ENCODE data around the gene UBE3B.
A peak's percentile ranks its signal among the peaks of the same experiment; 100 is the strongest.
"Not testable (repeated sequence)": the region's sequence is repeated elsewhere in the genome, so short reads cannot be mapped to it uniquely, and the experiment has no call there.

The UBE3B gene

DNA sequence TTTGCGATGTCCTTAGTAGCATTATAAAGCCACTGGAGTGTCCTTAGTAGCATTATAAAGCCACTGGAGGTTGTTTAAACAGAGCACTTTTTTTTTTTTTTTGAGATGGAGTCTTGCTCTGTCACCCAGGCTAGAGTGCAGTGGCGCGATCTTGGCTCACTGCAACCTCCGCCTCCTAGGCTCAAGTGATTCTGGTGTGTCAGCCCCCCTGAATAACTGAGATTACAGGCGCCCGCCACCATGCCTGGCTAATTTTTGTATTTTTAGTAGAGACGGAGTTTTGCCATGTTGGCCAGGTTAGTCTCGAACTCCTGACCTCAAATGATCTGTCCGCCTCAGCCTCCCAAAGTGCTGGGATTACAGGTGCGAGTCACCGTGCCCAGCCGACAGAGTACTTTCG, 37.5 kb upstream of the UBE3B start:
- H3K27me3 ChIP-seq (ENCODE audit: control insufficient read depth, insufficient read depth, low read length); H3K27ac ChIP-seq (ENCODE audit: low read depth, low read length); H3K36me3 ChIP-seq (ENCODE audit: control insufficient read depth, insufficient read depth, low read length); H3K4me1 ChIP-seq (ENCODE audit: control insufficient read depth, insufficient read depth, low read length); H3K4me3 ChIP-seq (ENCODE audit: low read length); H3K9ac ChIP-seq (ENCODE audit: low read length): not testable (repeated sequence)

- Histone ChIP-seq H3K27ac (ENCODE audit: low read depth, low read length) (no peak overlapping the region), H3K4me3 (ENCODE audit: low read length) (no peak overlapping the region), H3K36me3 (ENCODE audit: control insufficient read depth, insufficient read depth, low read length) (no peaks in the 10 kb centered on the region), H3K27me3 (ENCODE audit: control insufficient read depth, insufficient read depth, low read length) (no peaks in the 10 kb centered on the region), H3K9ac (ENCODE audit: low read length) (no peak overlapping the region), H3K4me1 (ENCODE audit: control insufficient read depth, insufficient read depth, low read length) (no peaks in the 10 kb centered on the region)
These were observed 36.5 kb upstream of the UBE3B start for GRCh38 chr12:109440851-109441490.

- Histone ChIP-seq H3K9ac (ENCODE audit: low read length) (no peak overlapping the region), H3K4me3 (ENCODE audit: low read length) (no peak overlapping the region), H3K27ac (ENCODE audit: low read depth, low read length) (peak overlapping the region; percentile 17)
These were observed 33.6 kb upstream of the UBE3B start for GRCh38 chr12:109443794-109444193.

GRCh38 chr12:109444259-109444658, 33.2 kb upstream of the UBE3B start:
- peaks cover 2% of the 10 kb centered on the region for H3K36me3 ChIP-seq (ENCODE audit: control insufficient read depth, insufficient read depth, low read length)
- no peaks in the 10 kb centered on the region for H3K27me3 ChIP-seq (ENCODE audit: control insufficient read depth, insufficient read depth, low read length)
- no peak overlapping the region for H3K4me3 ChIP-seq (ENCODE audit: low read length)
- H3K9ac ChIP-seq (ENCODE audit: low read length), result no peak overlapping the region
- H3K4me1 ChIP-seq (ENCODE audit: control insufficient read depth, insufficient read depth, low read length), result no peaks in the 10 kb centered on the region
- H3K27ac ChIP-seq (ENCODE audit: low read depth, low read length), result peak overlapping the region; percentile 17

More at GRCh38 chr12:109443794-109444193, 33.6 kb upstream of the UBE3B start:
- H3K27me3 ChIP-seq (ENCODE audit: control insufficient read depth, insufficient read depth, low read length), result no peaks in the 10 kb centered on the region
- H3K4me1 ChIP-seq (ENCODE audit: control insufficient read depth, insufficient read depth, low read length), result no peaks in the 10 kb centered on the region
- peaks cover 2% of the 10 kb centered on the region for H3K36me3 ChIP-seq (ENCODE audit: control insufficient read depth, insufficient read depth, low read length)

- H3K4me3 ChIP-seq (ENCODE audit: low read length), result no peak overlapping the region
- no peaks in the 10 kb centered on the region for H3K4me1 ChIP-seq (ENCODE audit: control insufficient read depth, insufficient read depth, low read length)
- H3K27me3 ChIP-seq (ENCODE audit: control insufficient read depth, insufficient read depth, low read length), result no peaks in the 10 kb centered on the region
- H3K9ac ChIP-seq (ENCODE audit: low read length), result no peak overlapping the region
- H3K27ac ChIP-seq (ENCODE audit: low read depth, low read length), result no peak overlapping the region
- peaks cover 2% of the 10 kb centered on the region for H3K36me3 ChIP-seq (ENCODE audit: control insufficient read depth, insufficient read depth, low read length)
These were observed 32.2 kb upstream of the UBE3B start for GRCh38 chr12:109445191-109445609.

- Histone ChIP-seq H3K36me3 (ENCODE audit: control insufficient read depth, insufficient read depth, low read length) (peaks cover 9% of the 10 kb centered on the region), H3K27ac (ENCODE audit: low read depth, low read length) (no peak overlapping the region), H3K27me3 (ENCODE audit: control insufficient read depth, insufficient read depth, low read length) (no peaks in the 10 kb centered on the region), H3K4me1 (ENCODE audit: control insufficient read depth, insufficient read depth, low read length) (no peaks in the 10 kb centered on the region), H3K4me3 (ENCODE audit: low read length) (no peak overlapping the region), H3K9ac (ENCODE audit: low read length) (no peak overlapping the region)
These were observed 30.6 kb upstream of the UBE3B start for GRCh38 chr12:109446869-109447268.

GRCh38 chr12:109447482-109447881, 30.0 kb upstream of the UBE3B start:
- peaks cover 5% of the 10 kb centered on the region for H3K4me1 ChIP-seq (ENCODE audit: control insufficient read depth, insufficient read depth, low read length)
- H3K27me3 ChIP-seq (ENCODE audit: control insufficient read depth, insufficient read depth, low read length), result no peaks in the 10 kb centered on the region
- H3K9ac ChIP-seq (ENCODE audit: low read length), result no peak overlapping the region
- H3K27ac ChIP-seq (ENCODE audit: low read depth, low read length), result no peak overlapping the region
- no peak overlapping the region for H3K4me3 ChIP-seq (ENCODE audit: low read length)
- H3K36me3 ChIP-seq (ENCODE audit: control insufficient read depth, insufficient read depth, low read length), result peaks cover 9% of the 10 kb centered on the region

GRCh38 chr12:109448272-109448671, 29.2 kb upstream of the UBE3B start:
- H3K27ac ChIP-seq (ENCODE audit: low read depth, low read length), result no peak overlapping the region
- H3K36me3 ChIP-seq (ENCODE audit: control insufficient read depth, insufficient read depth, low read length), result peaks cover 9% of the 10 kb centered on the region
- H3K27me3 ChIP-seq (ENCODE audit: control insufficient read depth, insufficient read depth, low read length), result no peaks in the 10 kb centered on the region
- peaks cover 5% of the 10 kb centered on the region for H3K4me1 ChIP-seq (ENCODE audit: control insufficient read depth, insufficient read depth, low read length)
- no peak overlapping the region for H3K9ac ChIP-seq (ENCODE audit: low read length)
- H3K4me3 ChIP-seq (ENCODE audit: low read length), result no peak overlapping the region

- Histone ChIP-seq H3K36me3 (ENCODE audit: control insufficient read depth, insufficient read depth, low read length) (peaks cover 12% of the 10 kb centered on the region), H3K27ac (ENCODE audit: low read depth, low read length) (peak overlapping the region; percentile 23), H3K4me3 (ENCODE audit: low read length) (no peak overlapping the region)
These were observed 28.6 kb upstream of the UBE3B start for GRCh38 chr12:109448707-109449390.

GRCh38 chr12:109449845-109450532, 27.4 kb upstream of the UBE3B start:
- Histone ChIP-seq H3K36me3 (ENCODE audit: control insufficient read depth, insufficient read depth, low read length) (peaks cover 20% of the 10 kb centered on the region), H3K27ac (ENCODE audit: low read depth, low read length) (peak overlapping the region; percentile 49)

More at GRCh38 chr12:109448707-109449390, 28.6 kb upstream of the UBE3B start:
- no peak overlapping the region for H3K9ac ChIP-seq (ENCODE audit: low read length)
- peaks cover 5% of the 10 kb centered on the region for H3K4me1 ChIP-seq (ENCODE audit: control insufficient read depth, insufficient read depth, low read length)
- no peaks in the 10 kb centered on the region for H3K27me3 ChIP-seq (ENCODE audit: control insufficient read depth, insufficient read depth, low read length)

GRCh38 chr12:109450980-109451379, 26.5 kb upstream of the UBE3B start:
- Histone ChIP-seq H3K27me3 (ENCODE audit: control insufficient read depth, insufficient read depth, low read length) (no peaks in the 10 kb centered on the region), H3K9ac (ENCODE audit: low read length) (no peak overlapping the region), H3K4me1 (ENCODE audit: control insufficient read depth, insufficient read depth, low read length) (peaks cover 13% of the 10 kb centered on the region), H3K36me3 (ENCODE audit: control insufficient read depth, insufficient read depth, low read length) (peaks cover 30% of the 10 kb centered on the region), H3K27ac (ENCODE audit: low read depth, low read length) (peak overlapping the region; percentile 49), H3K4me3 (ENCODE audit: low read length) (no peak overlapping the region)

More at GRCh38 chr12:109449845-109450532, 27.4 kb upstream of the UBE3B start:
- Histone ChIP-seq H3K4me3 (ENCODE audit: low read length) (no peak overlapping the region), H3K9ac (ENCODE audit: low read length) (no peak overlapping the region), H3K4me1 (ENCODE audit: control insufficient read depth, insufficient read depth, low read length) (peaks cover 5% of the 10 kb centered on the region), H3K27me3 (ENCODE audit: control insufficient read depth, insufficient read depth, low read length) (no peaks in the 10 kb centered on the region)

GRCh38 chr12:109451400-109451799, 26.0 kb upstream of the UBE3B start:
- no peak overlapping the region for H3K4me3 ChIP-seq (ENCODE audit: low read length)
- no peak overlapping the region for H3K9ac ChIP-seq (ENCODE audit: low read length)
- peaks cover 33% of the 10 kb centered on the region for H3K36me3 ChIP-seq (ENCODE audit: control insufficient read depth, insufficient read depth, low read length)
- H3K27ac ChIP-seq (ENCODE audit: low read depth, low read length), result peak overlapping the region; percentile 29
- no peaks in the 10 kb centered on the region for H3K27me3 ChIP-seq (ENCODE audit: control insufficient read depth, insufficient read depth, low read length)
- H3K4me1 ChIP-seq (ENCODE audit: control insufficient read depth, insufficient read depth, low read length), result peaks cover 14% of the 10 kb centered on the region

Data from rectal smooth muscle tissue (tissue), 1 donor.